Measurements from ENCODE around the gene NCOA1. TPM values are rescaled to one million over a fixed set of nuclear protein-coding genes. Genes with fewer than 3 reads are reported as not detected.
"Not testable (repeated sequence)": the region's sequence is repeated elsewhere in the genome, so short reads cannot be mapped to it uniquely, and the experiment has no call there.

Gene NCOA1
- total RNA-seq, 4 donors from 2014 or later: 33.9 to 91.2 (median 60.1) TPM

DNA sequence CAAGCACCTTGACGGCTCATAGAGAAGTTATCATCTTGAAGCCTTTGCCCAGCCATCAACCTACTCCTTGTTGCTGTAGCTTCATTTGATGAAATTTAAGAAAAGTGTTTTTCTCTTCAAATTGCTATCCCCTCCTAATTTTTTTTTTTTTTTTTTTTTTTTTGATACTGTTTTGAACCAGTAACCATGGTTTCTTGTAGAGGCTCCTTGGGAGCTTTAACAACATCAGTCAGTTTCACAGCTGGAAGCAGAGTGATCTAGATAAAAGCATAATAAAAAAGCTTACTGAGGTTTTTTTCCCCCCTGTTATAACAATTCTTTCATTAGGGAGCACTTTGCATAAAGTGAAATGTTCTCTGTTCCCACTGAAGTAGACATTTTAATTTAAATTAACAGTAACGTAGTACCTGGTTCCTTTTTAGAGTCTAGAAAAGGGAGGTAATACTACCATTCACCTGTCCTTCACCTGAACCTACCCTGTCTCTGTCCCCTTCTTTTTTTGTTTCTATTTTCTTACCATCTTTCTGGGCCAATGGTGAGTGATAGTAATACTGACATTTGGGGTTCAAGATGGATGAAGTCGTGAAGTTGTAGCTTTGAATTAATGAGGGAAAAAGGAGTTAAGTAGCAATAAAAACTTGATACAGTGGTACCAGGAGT lies 101.5 kb downstream of the NCOA1 start:
- in situ Hi-C loops (cut with MboI; ENCODE audit: low sequenced_read_pairs in 4 of 4) (no loop called here), intact Hi-C loops (cut with DNase I; ENCODE audit: low total_unique reads) (no loop called here)
- Histone ChIP-seq H3K9me3 (no peaks in the 10 kb centered on the region), H3K4me3 (no peak overlapping the region), H3K4me1 (peaks cover 23 to 34% of the 10 kb centered on the region in 2 donors), H3K27ac (no peak overlapping the region), H3K27me3 (no peaks in the 10 kb centered on the region), H3K36me3 (no peaks in the 10 kb centered on the region)
- ATAC-seq (no peak), DNase-seq (no peak)
- TF ChIP-seq, protein P1, sequence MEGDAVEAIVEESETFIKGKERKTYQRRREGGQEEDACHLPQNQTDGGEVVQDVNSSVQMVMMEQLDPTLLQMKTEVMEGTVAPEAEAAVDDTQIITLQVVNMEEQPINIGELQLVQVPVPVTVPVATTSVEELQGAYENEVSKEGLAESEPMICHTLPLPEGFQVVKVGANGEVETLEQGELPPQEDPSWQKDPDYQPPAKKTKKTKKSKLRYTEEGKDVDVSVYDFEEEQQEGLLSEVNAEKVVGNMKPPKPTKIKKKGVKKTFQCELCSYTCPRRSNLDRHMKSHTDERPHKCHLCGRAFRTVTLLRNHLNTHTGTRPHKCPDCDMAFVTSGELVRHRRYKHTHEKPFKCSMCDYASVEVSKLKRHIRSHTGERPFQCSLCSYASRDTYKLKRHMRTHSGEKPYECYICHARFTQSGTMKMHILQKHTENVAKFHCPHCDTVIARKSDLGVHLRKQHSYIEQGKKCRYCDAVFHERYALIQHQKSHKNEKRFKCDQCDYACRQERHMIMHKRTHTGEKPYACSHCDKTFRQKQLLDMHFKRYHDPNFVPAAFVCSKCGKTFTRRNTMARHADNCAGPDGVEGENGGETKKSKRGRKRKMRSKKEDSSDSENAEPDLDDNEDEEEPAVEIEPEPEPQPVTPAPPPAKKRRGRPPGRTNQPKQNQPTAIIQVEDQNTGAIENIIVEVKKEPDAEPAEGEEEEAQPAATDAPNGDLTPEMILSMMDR (IDR thresholded peaks at IDR 0.05 in 4 of 5, conservative IDR thresholded peaks at IDR 0.05 in 1 of 5): no peak
- TF ChIP-seq POLR2A (IDR thresholded peaks at IDR 0.05): no peak

DNA sequence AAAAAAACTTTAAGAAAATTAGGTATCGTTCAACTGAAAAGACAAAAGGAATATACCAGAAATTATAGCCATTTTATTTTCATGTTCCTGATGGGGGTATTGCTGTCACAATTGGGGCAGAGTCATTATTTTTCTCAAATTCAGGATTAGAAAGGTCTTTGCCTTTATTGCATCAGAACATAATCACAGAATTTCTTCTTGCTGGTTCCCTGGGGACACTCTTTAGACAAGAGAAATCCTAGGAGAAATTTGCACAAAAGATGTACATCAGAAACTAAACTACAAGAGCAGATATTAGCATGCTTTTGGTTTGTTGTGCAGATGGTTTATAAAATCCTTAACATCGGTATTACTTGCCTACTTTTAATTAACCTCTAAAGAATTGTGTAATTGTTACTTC lies 103.2 kb downstream of the NCOA1 start:
- no peaks in the 10 kb centered on the region for H3K27me3 ChIP-seq
- H3K36me3 ChIP-seq: no peaks in the 10 kb centered on the region
- H3K4me1 ChIP-seq: peaks cover 23 to 31% of the 10 kb centered on the region in 2 donors
- H3K27ac ChIP-seq: no peak overlapping the region
- DNase-seq (no peak), ATAC-seq (no peak)
- in situ Hi-C loops (cut with MboI; ENCODE audit: low sequenced_read_pairs in 4 of 4) (no loop called here), intact Hi-C loops (cut with DNase I; ENCODE audit: low total_unique reads) (no loop called here)
- H3K4me3 ChIP-seq: no peak overlapping the region
- H3K9me3 ChIP-seq: no peaks in the 10 kb centered on the region
- TF ChIP-seq, protein P1 (IDR thresholded peaks at IDR 0.05 in 4 of 5, conservative IDR thresholded peaks at IDR 0.05 in 1 of 5): no peak
- no peak for TF ChIP-seq POLR2A (IDR thresholded peaks at IDR 0.05)

- no peak overlapping the region for H3K4me3 ChIP-seq
- H3K36me3 ChIP-seq: no peaks in the 10 kb centered on the region
- H3K4me1 ChIP-seq: peaks cover 13 to 22% of the 10 kb centered on the region in 2 donors
- no peak for TF ChIP-seq POLR2A (IDR thresholded peaks at IDR 0.05)
- TF ChIP-seq, protein P1 (IDR thresholded peaks at IDR 0.05 in 4 of 5, conservative IDR thresholded peaks at IDR 0.05 in 1 of 5): no peak
- H3K27me3 ChIP-seq: no peaks in the 10 kb centered on the region
- ATAC-seq: no peak
- no peak overlapping the region for H3K27ac ChIP-seq
- in situ Hi-C loops (cut with MboI; ENCODE audit: low sequenced_read_pairs in 4 of 4) (no loop called here), intact Hi-C loops (cut with DNase I; ENCODE audit: low total_unique reads) (no loop called here)
- H3K9me3 ChIP-seq: no peaks in the 10 kb centered on the region
- no peak for DNase-seq
These were observed 106.3 kb downstream of the NCOA1 start for GRCh38 chr2:24597181-24597870.

GRCh38 chr2:24600140-24600539 lies 109.1 kb downstream of the NCOA1 start:
- H3K4me3 ChIP-seq; intact Hi-C loops (cut with DNase I; ENCODE audit: low total_unique reads); H3K4me1 ChIP-seq; H3K27me3 ChIP-seq; H3K36me3 ChIP-seq; H3K27ac ChIP-seq; in situ Hi-C loops (cut with MboI; ENCODE audit: low sequenced_read_pairs in 4 of 4); ATAC-seq; H3K9me3 ChIP-seq; DNase-seq: not testable (repeated sequence)

DNA sequence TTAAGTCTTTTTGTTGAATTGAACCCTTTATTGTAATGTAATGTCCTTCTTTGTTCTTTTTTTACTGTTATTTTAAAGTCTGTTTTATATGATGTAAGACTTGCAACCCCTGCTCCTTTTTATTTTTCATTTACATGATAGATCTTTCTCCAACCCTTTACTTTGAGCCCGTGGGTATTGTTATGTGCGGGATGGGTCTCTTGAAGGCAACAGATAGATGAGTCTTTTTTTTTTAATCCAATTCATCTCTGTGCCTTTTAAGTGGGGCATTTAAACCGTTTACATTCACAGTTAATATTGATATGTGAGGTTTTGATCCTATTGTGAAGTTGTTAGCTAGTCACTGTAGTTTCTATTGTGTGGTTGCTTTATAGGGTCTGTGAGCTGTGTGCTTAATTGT lies 120.6 kb downstream of the NCOA1 start:
- Histone ChIP-seq H3K4me1 (peaks cover 40 to 43% of the 10 kb centered on the region in 2 donors), H3K9me3 (no peaks in the 10 kb centered on the region), H3K36me3 (no peaks in the 10 kb centered on the region), H3K27ac (no peak overlapping the region), H3K4me3 (no peak overlapping the region), H3K27me3 (no peaks in the 10 kb centered on the region)
- in situ Hi-C loops (cut with MboI; ENCODE audit: low sequenced_read_pairs in 4 of 4) (no loop called here), intact Hi-C loops (cut with DNase I; ENCODE audit: low total_unique reads) (loop anchor here (2.0 to 5.0 kb wide), 2 partner anchors 126 to 215 kb away; no protein-coding TSS in a partner anchor)
- ATAC-seq (no peak), DNase-seq (no peak)
- no peak for TF ChIP-seq POLR2A (IDR thresholded peaks at IDR 0.05)
